Astrocyte (in vitro differentiated cells and primary cell): ENCODE data around the gene ALG5.

Source experiments
- EZH2 ChIP-seq: IDR thresholded peaks from 2 replicates; pipeline ENCODE4 v1.6.1; 2012; ENCODE audit warnings: mild to moderate bottlenecking, low read length, inconsistent platforms; ENCODE audit not compliant: insufficient read depth
- TF ChIP-seq, protein P1 (sequence below): IDR thresholded peaks from 2 replicates; pipeline ENCODE4 v1.5.1; 2011; ENCODE audit warnings: low read depth, mild to moderate bottlenecking, inconsistent platforms, low read length, moderate library complexity; ENCODE audit not compliant: insufficient read depth

- TF ChIP-seq, protein P1, sequence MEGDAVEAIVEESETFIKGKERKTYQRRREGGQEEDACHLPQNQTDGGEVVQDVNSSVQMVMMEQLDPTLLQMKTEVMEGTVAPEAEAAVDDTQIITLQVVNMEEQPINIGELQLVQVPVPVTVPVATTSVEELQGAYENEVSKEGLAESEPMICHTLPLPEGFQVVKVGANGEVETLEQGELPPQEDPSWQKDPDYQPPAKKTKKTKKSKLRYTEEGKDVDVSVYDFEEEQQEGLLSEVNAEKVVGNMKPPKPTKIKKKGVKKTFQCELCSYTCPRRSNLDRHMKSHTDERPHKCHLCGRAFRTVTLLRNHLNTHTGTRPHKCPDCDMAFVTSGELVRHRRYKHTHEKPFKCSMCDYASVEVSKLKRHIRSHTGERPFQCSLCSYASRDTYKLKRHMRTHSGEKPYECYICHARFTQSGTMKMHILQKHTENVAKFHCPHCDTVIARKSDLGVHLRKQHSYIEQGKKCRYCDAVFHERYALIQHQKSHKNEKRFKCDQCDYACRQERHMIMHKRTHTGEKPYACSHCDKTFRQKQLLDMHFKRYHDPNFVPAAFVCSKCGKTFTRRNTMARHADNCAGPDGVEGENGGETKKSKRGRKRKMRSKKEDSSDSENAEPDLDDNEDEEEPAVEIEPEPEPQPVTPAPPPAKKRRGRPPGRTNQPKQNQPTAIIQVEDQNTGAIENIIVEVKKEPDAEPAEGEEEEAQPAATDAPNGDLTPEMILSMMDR: no peak
- no peak for TF ChIP-seq EZH2
Observed at GRCh38 chr13:36910545-36910944, 88.6 kb downstream of the ALG5 start.
